Hippocampal formation (tissue), 2 donors: Measurements from ENCODE around the gene BPIFB2.

Experiments used
- DNase-seq, 2 donors: peaks; one replicate each; lab custom pipeline; 2025; lab: John Stamatoyannopoulos, UW

The BPIFB2 gene

GRCh38 chr20:32984196-32984595 is 23.3 kb upstream of the BPIFB2 start:
- peak; percentile 54 to 62 for DNase-seq

GRCh38 chr20:32984631-32985354 is 22.7 kb upstream of the BPIFB2 start:
- no peak for DNase-seq

GRCh38 chr20:32985596-32985995 is 21.9 kb upstream of the BPIFB2 start:
- DNase-seq: no peak

- DNase-seq: no peak
These were observed 21.1 kb upstream of the BPIFB2 start for GRCh38 chr20:32986331-32986966.

- no peak for DNase-seq
These were observed 20.3 kb upstream of the BPIFB2 start for GRCh38 chr20:32987044-32987825.

GRCh38 chr20:32988008-32988407 is 19.5 kb upstream of the BPIFB2 start:
- DNase-seq: no peak

GRCh38 chr20:32989507-32990283 is 17.8 kb upstream of the BPIFB2 start:
- DNase-seq: no peak

- DNase-seq: no peak
These were observed 17.1 kb upstream of the BPIFB2 start for GRCh38 chr20:32990426-32990825.

- no peak for DNase-seq
These were observed 16.1 kb upstream of the BPIFB2 start for GRCh38 chr20:32991383-32991782.

GRCh38 chr20:32991792-32992641 is 15.5 kb upstream of the BPIFB2 start:
- no peak for DNase-seq

GRCh38 chr20:32993496-32994050 is 13.9 kb upstream of the BPIFB2 start:
- DNase-seq: no peak

- no peak for DNase-seq
These were observed 11.7 kb upstream of the BPIFB2 start for GRCh38 chr20:32995802-32996201.

- no peak for DNase-seq
These were observed 10.1 kb upstream of the BPIFB2 start for GRCh38 chr20:32997431-32997830.

- no peak for DNase-seq
These were observed 7.8 kb upstream of the BPIFB2 start for GRCh38 chr20:32999603-33000250.

- DNase-seq: no peak
These were observed 6.6 kb upstream of the BPIFB2 start for GRCh38 chr20:33000802-33001466.

- no peak for DNase-seq
These were observed 5.3 kb upstream of the BPIFB2 start for GRCh38 chr20:33002087-33002808.

GRCh38 chr20:33004141-33004751 is 3.3 kb upstream of the BPIFB2 start, which contains the start of gene SUN5:
Gene SUN5 (minus strand): TSS chr20:33004433. CDS start chr20:33004340, 93 bp downstream.
- DNase-seq: no peak

- no peak for DNase-seq
These were observed 2.4 kb upstream of the BPIFB2 start for GRCh38 chr20:33005132-33005566.
